HepG2 (cell line): ENCODE results near the gene ANKRD11. TPM values are rescaled to one million over a fixed set of nuclear protein-coding genes. Genes with fewer than 3 reads are reported as not detected.

Experiments
- AGO2 ChIP-seq: fragments of 200-400 bp; formaldehyde crosslinking; optimal IDR thresholded peaks from 2 replicates; pipeline ENCODE3; 2017; ENCODE audit warnings: mild to moderate bottlenecking, low read depth, low read length, moderate library complexity
- CBX1 ChIP-seq: IDR thresholded peaks from one replicate; pipeline ENCODE4 v1.6.1; 2016; ENCODE audit warnings: antibody characterized with exemption, low read depth
- DNMT1 ChIP-seq: sonication (generic); formaldehyde crosslinking; IDR thresholded peaks from 2 replicates; pipeline ENCODE4 v1.5.1; 2020; ENCODE audit warnings: mild to moderate bottlenecking, missing genetic modification reagents
- HNRNPK ChIP-seq: fragments of 200-400 bp; formaldehyde crosslinking; IDR thresholded peaks from 2 replicates; pipeline ENCODE4 v1.6.1; 2018; ENCODE audit warnings: low read length, low read depth, moderate library complexity, mild to moderate bottlenecking; ENCODE audit not compliant: poor library complexity, severe bottlenecking
- HOXA3 ChIP-seq: sonication (generic); formaldehyde crosslinking; IDR thresholded peaks from 2 replicates; pipeline ENCODE4 v1.5.0; 2020; ENCODE audit warnings: missing genetic modification reagents
- IRF9 ChIP-seq: sonication (generic); formaldehyde crosslinking; IDR thresholded peaks from 2 replicates; pipeline ENCODE4 v1.8.0; 2022; ENCODE audit warnings: missing genetic modification reagents, mild to moderate bottlenecking, borderline replicate concordance
- IRX3 ChIP-seq: sonication (generic); formaldehyde crosslinking; IDR thresholded peaks from 2 replicates; pipeline ENCODE4 v1.8.1; 2023; ENCODE audit warnings: mild to moderate bottlenecking, low read depth, missing genetic modification reagents, borderline replicate concordance
- KDM6A ChIP-seq: IDR thresholded peaks from 2 replicates; pipeline ENCODE4 v1.6.1; 2016; ENCODE audit warnings: low read depth
- KLF16 ChIP-seq, 2 experiments: sonication (generic) in 1 of 2; formaldehyde crosslinking in 1 of 2; IDR thresholded peaks; 2 replicates each; pipeline versions ENCODE4 v1.6.1 to v1.8.0; 2016 to 2023; ENCODE audit warnings: missing genetic modification reagents in 2 of 2, missing compliant biosample characterization in 1 of 2
- MAF1 ChIP-seq: sonication (generic); formaldehyde crosslinking; IDR thresholded peaks from 2 replicates; pipeline ENCODE4 v1.5.0; 2020; ENCODE audit warnings: missing genetic modification reagents, borderline replicate concordance
- SAP130 ChIP-seq: IDR thresholded peaks from 2 replicates; pipeline ENCODE4 v1.6.1; 2016; ENCODE audit warnings: low read depth
- SNAPC4 ChIP-seq: sonication (generic); formaldehyde crosslinking; IDR thresholded peaks from 2 replicates; pipeline ENCODE4 v1.4.0; 2020; ENCODE audit warnings: mild to moderate bottlenecking, missing genetic modification reagents
- ZBTB37 ChIP-seq: sonication (generic); formaldehyde crosslinking; IDR thresholded peaks from 2 replicates; pipeline ENCODE4 v1.4.0; 2020; ENCODE audit warnings: mild to moderate bottlenecking, missing genetic modification reagents
- ZNF12 ChIP-seq: sonication (generic); formaldehyde crosslinking; IDR thresholded peaks from 2 replicates; pipeline ENCODE4 v1.5.0; 2020; ENCODE audit warnings: missing genetic modification reagents
- ZNF230 ChIP-seq: sonication (generic); formaldehyde crosslinking; IDR thresholded peaks from 2 replicates; pipeline ENCODE4 v1.4.0; 2020; ENCODE audit warnings: mild to moderate bottlenecking, missing genetic modification reagents
- ZNF264 ChIP-seq: sonication (generic); formaldehyde crosslinking; IDR thresholded peaks from 2 replicates; pipeline ENCODE4 v1.4.0; 2020; ENCODE audit warnings: missing genetic modification reagents
- ZNF431 ChIP-seq: sonication (generic); formaldehyde crosslinking; IDR thresholded peaks from 2 replicates; pipeline ENCODE4 v1.9.0; 2022; ENCODE audit warnings: missing genetic modification reagents, low read depth, mild to moderate bottlenecking, borderline replicate concordance
- ZSCAN9 ChIP-seq: IDR thresholded peaks from 2 replicates; pipeline ENCODE4 v1.6.1; 2016; ENCODE audit warnings: borderline replicate concordance
- polyA plus RNA-seq, 8 experiments: library from polyadenylated mRNA; depleted of rRNA in 3 of 8; stranded (reverse) in 7 of 8; unstranded in 1 of 8; fragments of >200 nt; fragmentation: Illumina TruSeq in 4 of 8; extraction: Trizol in 4 of 8; gene quantifications; 2 replicates each; pipeline versions ENCODE4 v1.2.1 to v1.2.3, GENCODE V29; 2011 to 2016; ENCODE audit warnings: low read depth in 4 of 8, missing spikeins in 1 of 8, mixed read lengths in 1 of 8; ENCODE audit not compliant: insufficient read depth in 1 of 8
- total RNA-seq, 5 experiments: library from RNA; depleted of rRNA; stranded (reverse); fragments of >200 nt; fragmentation: Illumina TruSeq; extraction: Trizol; gene quantifications; 2 replicates each; pipeline ENCODE4 v1.2.3, GENCODE V29; 2016; ENCODE audit warnings: low read depth in 1 of 5
- TF ChIP-seq, protein P1 (sequence below): sonication (generic); formaldehyde crosslinking; IDR thresholded peaks from 2 replicates; pipeline ENCODE4 v1.4.0; 2020; ENCODE audit warnings: missing genetic modification reagents

The ANKRD11 gene
- total and polyA plus RNA-seq, 2 of the 13 experiments (the other 11 are each of a cell fraction or from before 2014, with no cell fraction given): 21.4 to 38.4 TPM

DNA sequence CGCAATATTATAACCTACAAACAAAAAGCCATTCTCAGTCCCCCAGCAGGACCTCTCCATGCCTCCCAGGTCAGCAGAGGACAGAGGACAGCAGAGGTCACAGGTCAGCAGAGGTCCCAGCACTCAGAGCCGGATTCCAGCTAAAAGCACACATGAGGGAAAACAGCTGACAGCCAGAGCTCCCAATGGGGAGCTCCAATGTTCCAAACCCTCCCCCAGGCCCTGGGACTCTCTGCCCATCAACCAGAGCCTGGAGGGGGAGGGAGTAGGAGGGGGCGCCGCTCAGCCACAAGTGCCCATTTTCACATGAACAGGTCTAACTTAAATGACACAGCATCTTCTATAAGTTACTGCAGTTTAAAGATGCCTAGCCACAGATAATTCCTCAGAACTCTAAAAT is 77.5 kb downstream of the ANKRD11 start (continued):
- no peak for TF ChIP-seq ZBTB37 (CRISPR knock-in tag)
- TF ChIP-seq DNMT1 (CRISPR knock-in tag): no peak
- no peak for TF ChIP-seq SNAPC4 (CRISPR knock-in tag)
- peak; percentile 52 for TF ChIP-seq HOXA3
- TF ChIP-seq SAP130: peak; percentile 88
- no peak for TF ChIP-seq ZNF230
- no peak for TF ChIP-seq AGO2
- no peak for TF ChIP-seq IRX3 (CRISPR knock-in tag)
- TF ChIP-seq HNRNPK: no peak
- no peak for TF ChIP-seq ZSCAN9 (CRISPR knock-in tag)
- no peak for TF ChIP-seq ZNF12 (CRISPR knock-in tag)
- no peak for TF ChIP-seq CBX1
- no peak for TF ChIP-seq KLF16 (CRISPR knock-in tag; IDR thresholded peaks at IDR 0.05)
- no peak for TF ChIP-seq ZNF264
- TF ChIP-seq, protein P1, sequence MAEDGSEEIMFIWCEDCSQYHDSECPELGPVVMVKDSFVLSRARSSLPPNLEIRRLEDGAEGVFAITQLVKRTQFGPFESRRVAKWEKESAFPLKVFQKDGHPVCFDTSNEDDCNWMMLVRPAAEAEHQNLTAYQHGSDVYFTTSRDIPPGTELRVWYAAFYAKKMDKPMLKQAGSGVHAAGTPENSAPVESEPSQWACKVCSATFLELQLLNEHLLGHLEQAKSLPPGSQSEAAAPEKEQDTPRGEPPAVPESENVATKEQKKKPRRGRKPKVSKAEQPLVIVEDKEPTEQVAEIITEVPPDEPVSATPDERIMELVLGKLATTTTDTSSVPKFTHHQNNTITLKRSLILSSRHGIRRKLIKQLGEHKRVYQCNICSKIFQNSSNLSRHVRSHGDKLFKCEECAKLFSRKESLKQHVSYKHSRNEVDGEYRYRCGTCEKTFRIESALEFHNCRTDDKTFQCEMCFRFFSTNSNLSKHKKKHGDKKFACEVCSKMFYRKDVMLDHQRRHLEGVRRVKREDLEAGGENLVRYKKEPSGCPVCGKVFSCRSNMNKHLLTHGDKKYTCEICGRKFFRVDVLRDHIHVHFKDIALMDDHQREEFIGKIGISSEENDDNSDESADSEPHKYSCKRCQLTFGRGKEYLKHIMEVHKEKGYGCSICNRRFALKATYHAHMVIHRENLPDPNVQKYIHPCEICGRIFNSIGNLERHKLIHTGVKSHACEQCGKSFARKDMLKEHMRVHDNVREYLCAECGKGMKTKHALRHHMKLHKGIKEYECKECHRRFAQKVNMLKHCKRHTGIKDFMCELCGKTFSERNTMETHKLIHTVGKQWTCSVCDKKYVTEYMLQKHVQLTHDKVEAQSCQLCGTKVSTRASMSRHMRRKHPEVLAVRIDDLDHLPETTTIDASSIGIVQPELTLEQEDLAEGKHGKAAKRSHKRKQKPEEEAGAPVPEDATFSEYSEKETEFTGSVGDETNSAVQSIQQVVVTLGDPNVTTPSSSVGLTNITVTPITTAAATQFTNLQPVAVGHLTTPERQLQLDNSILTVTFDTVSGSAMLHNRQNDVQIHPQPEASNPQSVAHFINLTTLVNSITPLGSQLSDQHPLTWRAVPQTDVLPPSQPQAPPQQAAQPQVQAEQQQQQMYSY: no peak
- TF ChIP-seq MAF1 (CRISPR knock-in tag): no peak
- no peak for TF ChIP-seq KDM6A (CRISPR knock-in tag)
- no peak for TF ChIP-seq IRF9 (CRISPR knock-in tag)
- no peak for TF ChIP-seq ZNF431 (CRISPR knock-in tag)
